Gastroesophageal sphincter (tissue), 3 donors: ENCODE results near the gene DPF1.
"Not testable (repeated sequence)": the region's sequence is repeated elsewhere in the genome, so short reads cannot be mapped to it uniquely, and the experiment has no call there.

Experiments used
- EP300 ChIP-seq: sonication (generic); formaldehyde crosslinking; IDR thresholded peaks from one replicate; pipeline ENCODE4 v1.6.1; 2017; ENCODE audit warnings: antibody characterized with exemption, mild to moderate bottlenecking
- TF ChIP-seq, protein P1 (sequence below), 4 experiments: fragments of 200-600 bp in 2 of 4; fragments of 450-650 bp in 2 of 4; sonication (generic) in 1 of 4; IDR thresholded peaks; one replicate each; pipeline ENCODE4 v1.5.1; 2017 to 2019; ENCODE audit warnings: antibody characterized with exemption in 4 of 4, mild to moderate bottlenecking in 2 of 4, moderate library complexity in 2 of 4

DNA sequence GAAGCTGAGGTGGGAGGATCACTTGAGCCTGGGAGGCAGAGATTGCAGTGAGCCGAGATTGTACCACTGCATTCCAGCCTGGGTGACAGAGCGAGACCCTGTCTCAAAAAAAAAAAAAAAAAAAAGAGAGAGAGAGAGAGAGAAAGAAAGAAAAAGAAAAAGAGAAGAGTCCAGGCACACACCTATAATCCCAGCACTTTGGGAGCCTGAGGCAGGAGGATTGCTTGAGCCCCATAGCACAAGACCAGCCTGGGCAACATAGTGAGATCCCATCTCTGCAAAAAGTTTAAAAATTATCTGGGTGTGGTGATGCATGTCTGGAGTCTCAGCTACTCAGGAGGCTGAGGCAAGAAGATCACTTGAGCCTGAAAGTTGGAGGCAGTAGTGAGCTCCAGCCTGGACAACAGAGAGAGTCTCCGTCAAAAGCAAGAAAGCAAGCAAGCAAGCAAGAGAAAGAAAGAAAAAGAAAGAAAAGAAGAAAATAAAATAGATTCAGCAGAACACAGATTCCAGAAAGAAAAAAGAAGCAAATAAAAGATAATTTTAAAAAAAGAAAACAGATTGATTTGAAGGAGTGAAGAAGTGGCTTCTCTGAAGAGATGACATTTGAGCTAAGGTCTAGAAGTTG, 6.6 kb upstream of the DPF1 start:
- TF ChIP-seq, protein P1, sequence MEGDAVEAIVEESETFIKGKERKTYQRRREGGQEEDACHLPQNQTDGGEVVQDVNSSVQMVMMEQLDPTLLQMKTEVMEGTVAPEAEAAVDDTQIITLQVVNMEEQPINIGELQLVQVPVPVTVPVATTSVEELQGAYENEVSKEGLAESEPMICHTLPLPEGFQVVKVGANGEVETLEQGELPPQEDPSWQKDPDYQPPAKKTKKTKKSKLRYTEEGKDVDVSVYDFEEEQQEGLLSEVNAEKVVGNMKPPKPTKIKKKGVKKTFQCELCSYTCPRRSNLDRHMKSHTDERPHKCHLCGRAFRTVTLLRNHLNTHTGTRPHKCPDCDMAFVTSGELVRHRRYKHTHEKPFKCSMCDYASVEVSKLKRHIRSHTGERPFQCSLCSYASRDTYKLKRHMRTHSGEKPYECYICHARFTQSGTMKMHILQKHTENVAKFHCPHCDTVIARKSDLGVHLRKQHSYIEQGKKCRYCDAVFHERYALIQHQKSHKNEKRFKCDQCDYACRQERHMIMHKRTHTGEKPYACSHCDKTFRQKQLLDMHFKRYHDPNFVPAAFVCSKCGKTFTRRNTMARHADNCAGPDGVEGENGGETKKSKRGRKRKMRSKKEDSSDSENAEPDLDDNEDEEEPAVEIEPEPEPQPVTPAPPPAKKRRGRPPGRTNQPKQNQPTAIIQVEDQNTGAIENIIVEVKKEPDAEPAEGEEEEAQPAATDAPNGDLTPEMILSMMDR (IDR thresholded peaks at IDR 0.05): not testable (repeated sequence)
- TF ChIP-seq EP300: not testable (repeated sequence)
